ENCODE results near the gene ATP6V1F. TPM values are rescaled to one million over a fixed set of nuclear protein-coding genes. Genes with fewer than 3 reads are reported as not detected.

ATP6V1F gene
- total RNA-seq, 1 experiment from 2014 or later, result 115 TPM

DNA sequence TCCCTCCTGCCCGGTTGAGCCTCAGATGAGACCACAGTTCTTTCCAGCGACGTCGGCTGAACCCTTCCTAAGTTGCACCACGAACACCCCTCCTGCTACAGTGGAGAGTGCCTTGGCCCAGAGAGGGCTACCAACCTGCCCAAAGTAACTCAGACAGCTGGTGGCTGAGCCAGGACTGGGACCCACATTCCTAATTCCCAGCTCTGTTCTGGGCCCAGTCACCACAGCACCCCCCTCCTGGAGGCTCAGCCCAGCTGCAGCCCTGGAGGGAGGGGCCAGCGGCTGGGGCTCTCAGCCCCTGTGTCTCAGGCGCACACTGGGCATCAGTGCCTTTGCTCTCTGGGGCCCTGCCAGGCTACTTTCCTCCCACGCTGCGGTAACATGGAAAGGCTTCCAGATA, 10.6 kb downstream of the ATP6V1F start:
- H3K9me3 Mint-ChIP-seq, result no peaks in the 10 kb centered on the region
- Histone ChIP-seq H2BK15ac (ENCODE audit: low read depth, low read length) (no peak overlapping the region), H2BK120ac (ENCODE audit: low read depth, low read length, poor library complexity, severe bottlenecking) (no peak overlapping the region), H3T11ph (ENCODE audit: low read length) (no peak overlapping the region), H2AFZ (ENCODE audit: low read length) (no peak overlapping the region), H2AK5ac (ENCODE audit: insufficient read length, low read length) (no peak overlapping the region), H4K20me1 (ENCODE audit: control insufficient read depth, insufficient read depth, insufficient read length) (no peaks in the 10 kb centered on the region), H2BK20ac (ENCODE audit: low read depth, low read length, poor library complexity, severe bottlenecking) (no peak overlapping the region), H3K27ac (ENCODE audit: insufficient read length, low read depth, low read length) (no peak overlapping the region), H3K79me2 (ENCODE audit: insufficient read depth, low read length) (no peaks in the 10 kb centered on the region), H4K5ac (ENCODE audit: insufficient read length, low read depth, low read length) (no peak overlapping the region), H4K91ac (ENCODE audit: insufficient read length, low read depth, low read length) (no peak overlapping the region), H3K79me1 (ENCODE audit: insufficient read depth, low read depth, low read length, poor library complexity, severe bottlenecking) (no peaks in the 10 kb centered on the region), H3K9me3 (ENCODE audit: control insufficient read depth, low read depth, low read length) (no peaks in the 10 kb centered on the region), H3K23me2 (ENCODE audit: insufficient read length, low read depth, low read length, poor library complexity, severe bottlenecking) (peaks cover 12% of the 10 kb centered on the region), H3K4ac (ENCODE audit: low read depth, low read length) (no peak overlapping the region), H3K27me3 (ENCODE audit: insufficient read depth, low read length) (peaks cover 11% of the 10 kb centered on the region; the same call in 1 of the 2 replicates), H3K9ac (ENCODE audit: extremely low read depth, insufficient read length, low read length) (no peak overlapping the region), H3K18ac (ENCODE audit: insufficient read length, low read depth, low read length) (no peak overlapping the region), H2BK5ac (ENCODE audit: insufficient read length, low read length) (no peak overlapping the region), H3K56ac (ENCODE audit: insufficient read length, low read depth, low read length) (no peak overlapping the region), H4K8ac (replicated peaks; ENCODE audit: insufficient read length, low read depth, low read length) (no peak overlapping the region), H3K14ac (ENCODE audit: insufficient read depth, low read length) (no peak overlapping the region; the same call in 1 of the 2 replicates), H3K4me1 (ENCODE audit: insufficient read depth, low read length) (no peaks in the 10 kb centered on the region), H3K23ac (ENCODE audit: insufficient read length, low read depth, low read length) (no peak overlapping the region), H2BK12ac (ENCODE audit: insufficient read length, low read depth, low read length) (no peak overlapping the region), H3K4me2 (ENCODE audit: insufficient read depth, insufficient read length, low read length) (no peak overlapping the region)
- H3K4me1 Mint-ChIP-seq, result peaks cover 16 to 18% of the 10 kb centered on the region in 2 experiments
- no peak overlapping the region for H3K4me3 Mint-ChIP-seq
- DNase-seq, result no peak
- WGBS (ENCODE audit: extremely low coverage, insufficient read length, low lambda C conversion rate), result no CpG with 5 or more reads among the region's 9 CpGs
- TF ChIP-seq, protein P1, sequence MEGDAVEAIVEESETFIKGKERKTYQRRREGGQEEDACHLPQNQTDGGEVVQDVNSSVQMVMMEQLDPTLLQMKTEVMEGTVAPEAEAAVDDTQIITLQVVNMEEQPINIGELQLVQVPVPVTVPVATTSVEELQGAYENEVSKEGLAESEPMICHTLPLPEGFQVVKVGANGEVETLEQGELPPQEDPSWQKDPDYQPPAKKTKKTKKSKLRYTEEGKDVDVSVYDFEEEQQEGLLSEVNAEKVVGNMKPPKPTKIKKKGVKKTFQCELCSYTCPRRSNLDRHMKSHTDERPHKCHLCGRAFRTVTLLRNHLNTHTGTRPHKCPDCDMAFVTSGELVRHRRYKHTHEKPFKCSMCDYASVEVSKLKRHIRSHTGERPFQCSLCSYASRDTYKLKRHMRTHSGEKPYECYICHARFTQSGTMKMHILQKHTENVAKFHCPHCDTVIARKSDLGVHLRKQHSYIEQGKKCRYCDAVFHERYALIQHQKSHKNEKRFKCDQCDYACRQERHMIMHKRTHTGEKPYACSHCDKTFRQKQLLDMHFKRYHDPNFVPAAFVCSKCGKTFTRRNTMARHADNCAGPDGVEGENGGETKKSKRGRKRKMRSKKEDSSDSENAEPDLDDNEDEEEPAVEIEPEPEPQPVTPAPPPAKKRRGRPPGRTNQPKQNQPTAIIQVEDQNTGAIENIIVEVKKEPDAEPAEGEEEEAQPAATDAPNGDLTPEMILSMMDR (conservative IDR thresholded peaks at IDR 0.05), result no peak
- H3K27ac Mint-ChIP-seq, result no peak overlapping the region
- H3K36me3 Mint-ChIP-seq (ENCODE audit: insufficient read depth in 1 of 3, low read depth in 3 of 3), result no peaks in the 10 kb centered on the region
- peaks cover 32% of the 10 kb centered on the region for H3K27me3 Mint-ChIP-seq (ENCODE audit: low read depth)

Measured in H9 (cell line).